Kidney (tissue), 14 donors: ENCODE results near the gene ECI1. TPM values are rescaled to one million over a fixed set of nuclear protein-coding genes. Genes with fewer than 3 reads are reported as not detected.

ENCODE experiments used
- DNase-seq, 5 donors: peaks; one replicate each; pipeline ENCODE4 v3.0.0-alpha.2; 2013 to 2020
- FAIRE-seq: peaks from 2 replicates; lab custom pipeline; 2012; peaks lifted over from hg19 to GRCh38; lab: Jason Lieb, UNC
- H3K27ac ChIP-seq, 2 donors: one replicate each; pipeline ENCODE4 v1.7.0; 2013; ENCODE audit warnings: low read depth in 2 of 2, low read length in 2 of 2, inconsistent platforms in 1 of 2
- H3K27me3 ChIP-seq: one replicate; pipeline ENCODE4 v1.7.1; 2013; ENCODE audit warnings: low read length, inconsistent platforms; ENCODE audit not compliant: control insufficient read depth, insufficient read depth
- H3K36me3 ChIP-seq, 3 donors: one replicate each; pipeline versions ENCODE4 v1.7.0 to v1.7.1; 2013; ENCODE audit warnings: low read length in 3 of 3, control low read depth in 1 of 3, inconsistent platforms in 1 of 3; ENCODE audit not compliant: insufficient read depth in 3 of 3, control insufficient read depth in 2 of 3
- H3K4me1 ChIP-seq, 3 donors: one replicate each; pipeline versions ENCODE4 v1.7.0 to v1.7.1; 2013; ENCODE audit warnings: low read length in 3 of 3, inconsistent platforms in 1 of 3, low read depth in 1 of 3; ENCODE audit not compliant: control insufficient read depth in 2 of 3, insufficient read depth in 2 of 3
- H3K4me3 ChIP-seq, 3 donors: one replicate each; pipeline versions ENCODE4 v1.7.0 to v1.8.1; 2013; ENCODE audit warnings: low read length in 3 of 3, control low read depth in 1 of 3, inconsistent platforms in 1 of 3
- H3K9ac ChIP-seq, 3 donors: one replicate each; pipeline versions ENCODE4 v1.7.0 to v1.7.1; 2013; ENCODE audit warnings: low read length in 3 of 3, control low read depth in 1 of 3, inconsistent platforms in 1 of 3
- H3K9me3 ChIP-seq, 3 donors: one replicate each; pipeline versions ENCODE4 v1.7.0 to v1.7.1; 2013; ENCODE audit warnings: low read length in 3 of 3, control low read depth in 1 of 3, inconsistent platforms in 1 of 3; ENCODE audit not compliant: control insufficient read depth in 2 of 3, insufficient read depth in 1 of 3
- CTCF ChIP-seq: IDR thresholded peaks from 3 replicates; pipeline ENCODE4 v1.5.1; 2012; ENCODE audit warnings: mild to moderate bottlenecking, moderate library complexity, borderline replicate concordance; ENCODE audit not compliant: insufficient read depth; ENCODE audit errors: extremely low read depth
- intact Hi-C: fragments of 100-400 bp; cut with DNase I; formaldehyde crosslinking; loops from one replicate; pipeline ENCODE4 v1.11.1; 2022
- polyA plus RNA-seq: library from polyadenylated mRNA; stranded (reverse); fragments of 350-450 nt; fragmentation: Illumina TruSeq; extraction: RNeasy Lipid Tissue Mini Kit (QIAGEN cat#74804); gene quantifications from one replicate; pipeline ENCODE4 v1.2.3, GENCODE V29; 2014; ENCODE audit warnings: low read depth, low replicate concordance; ENCODE audit not compliant: insufficient read depth
- total RNA-seq: library from RNA; stranded (reverse); fragmentation: NEBNext Ultra II Directional; extraction: Animal tissue kit (Norgen Biotek cat#: 25700); gene quantifications from one replicate; pipeline ENCODE4 v1.2.1, GENCODE V29; 2021
- donor health status: control.
- donor health status: control.
- donor health status: control.
- donor health status: control.
- donor health status: control.
- donor health status: DM: yes; HTN: yes; CAD: no.
- donor health status: Normal renal cell carcinoma (clear cell type).

ECI1 gene
- total and polyA plus RNA-seq, 2 donors from 2014 or later, result 98.1 to 233 TPM

- H3K27ac ChIP-seq, result no peak overlapping the region
- H3K36me3 ChIP-seq, result no peaks in the 10 kb centered on the region
- H3K4me1 ChIP-seq, result peaks cover 0 to 7% (median 0%) of the 10 kb centered on the region in 3 donors
- H3K9me3 ChIP-seq, result no peaks in the 10 kb centered on the region
- FAIRE-seq, result no peak
- H3K9ac ChIP-seq, result no peak overlapping the region
- H3K27me3 ChIP-seq, result no peaks in the 10 kb centered on the region
- no peak for TF ChIP-seq CTCF
- DNase-seq, result no peak
- no peak overlapping the region for H3K4me3 ChIP-seq
- intact Hi-C loops, result no loop called here
These were observed 22.5 kb upstream of the ECI1 start for GRCh38 chr16:2273931-2274330.

- Histone ChIP-seq H3K27me3 (no peaks in the 10 kb centered on the region), H3K36me3 (no peaks in the 10 kb centered on the region), H3K27ac (no peak overlapping the region), H3K9ac (no peak overlapping the region), H3K4me1 (peaks cover 0 to 7% (median 0%) of the 10 kb centered on the region in 3 donors), H3K4me3 (no peak overlapping the region), H3K9me3 (no peaks in the 10 kb centered on the region)
- FAIRE-seq, result no peak
- DNase-seq, result no peak
- no peak for TF ChIP-seq CTCF
- intact Hi-C loops, result no loop called here
These were observed 22.1 kb upstream of the ECI1 start for GRCh38 chr16:2273484-2273883.

- H3K9me3 ChIP-seq, result no peaks in the 10 kb centered on the region
- no peak overlapping the region for H3K4me3 ChIP-seq
- H3K9ac ChIP-seq, result no peak overlapping the region
- peaks cover 0 to 8% (median 0%) of the 10 kb centered on the region in 3 donors for H3K4me1 ChIP-seq
- intact Hi-C loops, result no loop called here
- H3K27me3 ChIP-seq, result no peaks in the 10 kb centered on the region
- no peaks in the 10 kb centered on the region for H3K36me3 ChIP-seq
- no peak for DNase-seq
- TF ChIP-seq CTCF, result no peak
- no peak for FAIRE-seq
- no peak overlapping the region for H3K27ac ChIP-seq
These were observed 20.6 kb upstream of the ECI1 start for GRCh38 chr16:2271848-2272461.
